Measurements from ENCODE around the gene FAM228B.
"Not testable (repeated sequence)": the region's sequence is repeated elsewhere in the genome, so short reads cannot be mapped to it uniquely, and the experiment has no call there.

Gene FAM228B

DNA sequence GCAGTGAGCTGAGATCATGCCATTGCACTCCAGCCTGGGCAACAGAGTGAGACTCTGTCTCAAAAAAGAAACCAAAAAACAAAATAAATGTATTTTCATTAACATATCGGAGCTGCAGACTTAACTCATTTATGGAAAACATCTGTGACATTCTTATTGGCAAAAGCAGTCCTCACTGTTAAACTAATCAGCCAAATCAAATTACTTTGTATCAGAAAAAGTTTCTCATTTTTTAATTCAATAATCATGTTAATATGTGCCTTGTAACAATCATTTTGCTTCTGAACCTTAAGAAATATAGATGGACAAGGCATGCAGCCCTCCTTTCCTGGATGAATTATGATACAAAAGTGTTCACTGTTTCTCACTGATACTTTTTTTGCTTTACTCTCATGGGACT is 20.6 kb upstream of the FAM228B start:
- DNase-seq (ENCODE audit: low read depth, low spot score), result no peak

DNA sequence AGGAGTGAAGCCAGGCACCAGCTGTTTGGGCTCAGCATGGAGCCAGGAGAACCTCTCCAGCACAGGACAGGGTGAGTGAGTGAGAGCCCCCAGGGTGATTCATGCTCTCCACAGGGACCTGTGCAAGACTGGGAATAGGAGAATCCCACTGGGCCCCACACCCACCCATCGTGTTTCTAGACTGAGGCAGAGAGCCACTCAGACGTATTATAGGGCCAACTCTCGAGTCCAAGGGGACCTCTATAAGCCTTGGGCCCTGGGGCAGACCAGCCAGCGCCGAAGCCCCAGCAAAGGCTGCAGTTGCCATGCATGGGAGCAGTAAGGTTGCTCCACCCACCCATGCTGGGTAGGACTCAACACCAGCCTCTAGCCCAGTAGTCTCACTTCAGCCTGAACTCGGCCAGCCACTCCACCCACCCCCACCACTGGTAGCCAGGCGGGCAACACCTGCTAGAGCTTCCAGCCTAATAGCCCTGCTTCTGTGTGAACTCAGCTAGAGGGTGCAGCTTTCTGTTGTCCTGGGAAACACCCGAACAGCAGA is 19.1 kb upstream of the FAM228B start:
- DNase-seq (ENCODE audit: low read depth, low spot score), result no peak

- no peak for DNase-seq (ENCODE audit: low read depth, low spot score)
Observed at GRCh38 chr2:24104906-24105305, 18.4 kb upstream of the FAM228B start.

GRCh38 chr2:24105816-24106215 is 17.5 kb upstream of the FAM228B start:
- no peak for DNase-seq (ENCODE audit: low read depth, low spot score)

DNA sequence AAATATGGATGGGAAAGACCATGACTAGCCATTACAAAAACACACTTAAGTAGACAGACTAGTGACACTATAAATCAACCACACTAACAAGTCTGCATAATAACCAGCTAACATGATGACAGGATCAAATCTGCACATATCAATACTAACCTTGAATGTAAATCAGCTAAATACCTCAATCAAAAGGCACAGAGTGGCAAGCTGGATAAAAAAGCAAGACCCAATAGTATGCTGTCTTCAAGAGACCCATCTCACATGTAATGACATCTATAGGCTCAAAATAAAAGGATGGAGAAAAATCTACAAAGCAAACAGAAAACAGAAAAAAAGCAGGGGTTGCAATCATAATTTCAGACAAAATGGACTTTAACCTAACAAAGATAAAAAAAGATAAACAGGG is 16.5 kb upstream of the FAM228B start:
- no peak for DNase-seq (ENCODE audit: low read depth, low spot score)

DNA sequence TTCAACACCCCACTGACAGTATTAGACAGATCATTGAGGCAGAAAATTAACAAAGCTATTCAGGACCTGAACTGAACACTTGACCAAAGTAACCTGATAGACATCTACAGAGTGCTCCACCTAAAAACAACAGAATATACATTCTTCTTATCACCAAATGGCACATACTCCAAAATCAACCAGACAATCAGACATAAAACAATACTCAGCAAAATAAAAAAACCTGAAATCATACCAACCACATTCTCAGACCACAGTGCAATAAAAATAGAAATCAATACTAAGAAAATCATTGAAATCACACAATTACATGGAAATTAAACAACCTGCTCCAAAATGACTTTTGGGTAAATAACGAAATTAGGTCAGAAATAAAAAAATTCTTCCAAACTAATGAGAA is 15.9 kb upstream of the FAM228B start:
- no peak for DNase-seq (ENCODE audit: low read depth, low spot score)

DNA sequence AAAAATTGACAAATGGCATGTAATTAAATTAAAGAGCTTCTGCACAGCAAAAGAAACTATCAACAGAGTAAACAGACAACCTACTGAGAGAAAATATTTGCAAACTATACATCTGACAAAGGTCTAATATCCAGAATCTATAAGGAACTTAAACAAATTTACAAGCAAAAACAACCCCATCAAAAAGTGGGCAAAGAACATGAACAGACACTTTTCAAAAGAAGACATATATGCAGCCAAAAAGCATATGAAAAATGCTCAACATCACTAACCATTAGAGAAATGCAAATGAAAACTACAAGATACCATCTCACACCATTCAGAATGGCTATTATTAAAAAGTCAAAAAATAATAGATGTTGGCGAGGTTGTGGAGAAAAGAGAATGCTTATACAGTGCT is 13.8 kb upstream of the FAM228B start:
- not testable (repeated sequence) for DNase-seq (ENCODE audit: low read depth, low spot score)

DNA sequence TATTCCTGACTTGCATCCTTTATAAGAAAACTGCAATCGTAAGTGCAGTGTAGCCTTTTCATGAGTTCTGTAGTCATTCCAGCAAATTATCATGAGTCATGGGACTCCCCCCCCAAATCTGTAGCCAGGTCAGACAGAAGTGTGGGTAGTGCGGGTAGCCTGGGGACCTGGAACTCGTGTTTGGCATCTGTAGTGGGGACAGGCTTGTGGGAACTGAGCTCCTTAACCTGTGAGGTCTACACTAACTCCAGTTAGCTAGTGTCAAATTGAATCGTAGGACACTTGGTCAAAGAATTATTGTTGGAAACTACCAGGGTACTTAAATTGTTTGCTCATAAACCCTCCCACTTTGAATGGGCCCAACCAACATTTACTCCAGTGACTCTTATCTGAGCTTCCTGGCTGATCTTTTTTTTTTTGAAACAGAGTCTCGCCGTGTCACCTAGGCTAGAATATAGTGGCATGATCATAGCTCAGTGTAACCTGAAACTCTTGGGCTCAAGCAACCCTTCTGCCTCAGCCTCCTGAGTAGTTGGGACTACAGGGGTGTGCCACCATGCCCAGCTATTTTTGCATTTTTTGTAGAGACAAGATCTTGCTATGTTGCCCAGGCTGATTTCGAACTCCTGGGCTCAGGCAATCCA is 12.5 kb upstream of the FAM228B start:
- no peak for DNase-seq (ENCODE audit: low read depth, low spot score)

DNA sequence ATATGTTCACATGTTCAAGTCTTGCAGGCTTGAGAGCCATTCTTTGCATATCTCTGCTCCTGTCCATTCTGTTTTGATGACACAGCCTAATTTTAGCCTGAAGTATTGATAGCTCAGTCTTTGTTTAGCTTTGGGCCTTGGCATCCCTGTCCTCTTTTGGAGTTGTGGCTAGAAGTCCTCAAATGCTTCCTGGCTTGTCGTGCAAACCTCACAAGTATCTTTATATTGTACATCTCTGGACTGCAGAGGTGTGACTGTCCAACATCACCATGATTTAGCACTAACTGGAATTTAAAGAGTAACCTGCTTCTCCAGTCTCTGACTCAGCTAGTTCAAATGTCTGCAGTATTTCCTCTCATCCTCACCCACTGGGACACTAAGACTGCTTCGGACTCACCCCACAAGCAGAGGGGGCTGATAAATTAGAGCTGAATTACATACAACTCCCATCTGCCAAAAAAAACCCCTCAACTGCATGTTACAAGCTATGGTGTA is 11.8 kb upstream of the FAM228B start:
- no peak for DNase-seq (ENCODE audit: low read depth, low spot score)

DNA sequence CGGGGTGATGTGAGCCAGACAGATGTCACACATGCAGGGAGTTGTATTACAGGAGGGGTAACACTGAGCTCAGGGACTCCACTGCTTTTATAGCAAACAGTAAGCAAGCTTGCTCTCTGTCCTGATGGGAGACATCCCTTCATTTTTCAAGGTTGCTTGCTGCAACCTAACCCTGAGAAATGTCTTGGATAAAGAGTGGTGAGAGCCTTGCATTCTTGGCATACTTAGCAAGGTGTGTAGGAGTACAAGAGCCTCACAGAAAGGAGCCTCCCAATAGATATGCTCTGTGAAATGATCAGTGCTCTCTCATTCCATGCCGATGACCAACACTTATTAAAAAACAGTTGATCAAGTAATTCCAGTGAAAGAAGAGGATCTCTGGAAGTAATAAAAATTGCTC is 8.2 kb upstream of the FAM228B start:
- no peak for DNase-seq (ENCODE audit: low read depth, low spot score)

- no peak for DNase-seq (ENCODE audit: low read depth, low spot score)
Observed at GRCh38 chr2:24117902-24118301, 5.4 kb upstream of the FAM228B start.

DNA sequence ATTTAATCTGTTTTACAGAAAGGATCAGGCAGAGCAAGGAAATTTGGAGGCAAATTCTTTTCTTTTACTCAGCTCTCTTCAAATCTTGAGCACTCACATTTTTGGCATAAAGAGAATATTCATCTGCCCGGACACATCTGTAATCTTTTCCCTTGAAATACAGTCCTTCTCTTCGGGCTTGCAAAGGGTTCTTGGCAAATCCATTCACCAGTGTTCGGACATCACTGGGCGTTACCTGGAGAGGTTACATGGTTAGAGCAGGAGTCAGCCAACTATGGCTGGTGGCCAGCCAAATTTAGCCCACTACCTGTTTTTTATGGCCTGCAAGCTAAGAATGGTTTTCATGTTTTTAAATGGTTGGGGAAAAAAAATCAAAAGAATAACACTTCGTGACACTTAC is 2.2 kb upstream of the FAM228B start:
- no peak for DNase-seq (ENCODE audit: low read depth, low spot score)

DNA sequence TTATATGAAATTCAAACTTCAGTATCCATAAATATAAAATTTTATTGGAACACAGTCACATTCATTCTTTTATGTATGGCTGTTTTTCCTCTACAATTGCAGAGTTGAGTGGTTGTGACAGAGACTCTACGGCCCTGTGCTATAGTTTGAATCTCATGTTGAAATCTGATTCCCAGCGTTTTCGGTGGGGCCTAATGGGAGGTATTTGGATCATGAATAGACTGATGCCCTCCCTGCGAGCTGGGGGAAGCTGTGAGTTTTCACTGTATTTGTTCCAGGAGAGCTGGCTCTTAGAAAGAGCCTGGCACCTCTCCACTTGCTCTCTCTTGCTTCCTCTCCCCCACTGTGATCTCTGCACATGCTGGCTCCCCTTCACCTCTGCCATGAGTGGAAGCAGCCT is 1.8 kb upstream of the FAM228B start:
- DNase-seq (ENCODE audit: low read depth, low spot score), result no peak

- DNase-seq (ENCODE audit: low read depth, low spot score), result no peak
Observed at GRCh38 chr2:24122366-24123194, 689 bp upstream of the FAM228B start.

DNA sequence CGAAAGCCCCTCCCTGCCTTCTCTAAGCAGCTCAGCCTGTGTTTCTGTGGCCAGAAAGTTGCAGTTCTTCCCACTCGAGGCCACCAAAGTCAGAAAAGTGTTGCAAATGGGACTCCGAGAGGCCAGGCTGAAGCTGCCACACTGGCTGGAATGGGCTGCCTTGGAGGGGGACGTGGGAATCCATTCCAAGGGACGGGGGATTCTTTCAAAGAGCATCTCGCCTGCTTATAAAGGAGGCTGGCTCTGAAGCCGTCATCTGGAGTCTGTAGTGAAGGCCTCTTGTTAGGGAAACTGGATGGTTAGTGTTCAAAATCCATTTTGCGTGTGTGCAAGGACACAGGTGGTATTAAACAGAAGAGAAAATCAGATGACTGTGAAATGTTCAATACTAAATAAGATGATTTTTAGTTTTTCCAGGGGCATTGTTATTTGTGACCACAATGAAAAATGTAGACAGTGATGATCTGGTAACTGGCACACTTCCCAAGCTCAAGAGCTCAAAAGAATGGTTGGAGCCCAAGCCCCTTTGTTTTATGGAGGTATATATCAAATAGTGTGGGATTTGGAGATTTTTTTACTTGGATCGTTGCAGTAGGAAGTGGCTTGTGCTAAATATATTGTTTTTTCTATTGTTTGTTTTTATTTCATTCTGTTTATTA is 782 bp downstream of the FAM228B start:
- no peak for DNase-seq (ENCODE audit: low read depth, low spot score)

- DNase-seq (ENCODE audit: low read depth, low spot score), result no peak
Observed at GRCh38 chr2:24125956-24126355, 2.7 kb downstream of the FAM228B start.

- DNase-seq (ENCODE audit: low read depth, low spot score), result no peak
Observed at GRCh38 chr2:24132543-24132942, 9.3 kb downstream of the FAM228B start.

GRCh38 chr2:24140305-24140704 is 17.0 kb downstream of the FAM228B start:
- DNase-seq (ENCODE audit: low read depth, low spot score), result not testable (repeated sequence)

- DNase-seq (ENCODE audit: low read depth, low spot score), result no peak
Observed at GRCh38 chr2:24147364-24147763, 24.1 kb downstream of the FAM228B start.

DNA sequence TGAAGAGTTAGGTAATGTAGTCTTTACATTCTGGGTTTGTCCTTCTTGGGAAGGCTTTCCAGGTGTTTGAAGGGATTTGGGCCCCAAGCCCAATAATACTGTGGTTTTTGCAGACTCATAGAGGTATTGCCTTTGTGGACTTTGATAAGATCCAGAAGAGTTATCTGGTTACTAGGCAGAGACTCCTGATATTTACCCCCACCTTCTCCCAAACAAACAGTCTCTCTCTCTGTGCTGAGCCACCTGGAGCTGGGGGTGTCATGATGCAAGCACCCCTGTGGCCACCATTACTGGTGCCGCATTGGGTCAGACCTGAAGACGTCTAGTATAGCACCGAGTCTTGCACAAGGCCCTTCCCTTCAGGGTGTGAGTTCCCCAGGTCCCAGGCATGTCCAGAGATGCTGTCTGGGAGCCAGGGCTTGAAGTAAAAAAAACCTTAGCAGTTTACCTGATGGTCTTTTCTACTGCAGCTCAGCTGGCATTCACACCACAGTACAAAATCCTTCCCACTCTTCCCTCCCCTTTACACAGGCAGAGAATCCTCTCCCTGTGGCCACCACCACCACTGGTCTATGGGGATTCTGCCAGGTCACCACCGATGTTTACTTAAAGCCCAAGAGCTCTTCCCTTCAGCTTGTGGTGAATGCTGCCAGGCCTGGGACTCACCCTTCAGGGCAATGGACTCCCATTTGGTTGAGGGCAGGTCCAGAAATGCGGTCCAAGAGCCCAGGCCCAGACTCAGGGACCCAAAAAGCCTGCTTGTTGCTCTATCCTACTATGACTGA is 29.3 kb downstream of the FAM228B start:
- DNase-seq (ENCODE audit: low read depth, low spot score), result no peak

- no peak for DNase-seq (ENCODE audit: low read depth, low spot score)
Observed at GRCh38 chr2:24153478-24153877, 30.2 kb downstream of the FAM228B start.

DNA sequence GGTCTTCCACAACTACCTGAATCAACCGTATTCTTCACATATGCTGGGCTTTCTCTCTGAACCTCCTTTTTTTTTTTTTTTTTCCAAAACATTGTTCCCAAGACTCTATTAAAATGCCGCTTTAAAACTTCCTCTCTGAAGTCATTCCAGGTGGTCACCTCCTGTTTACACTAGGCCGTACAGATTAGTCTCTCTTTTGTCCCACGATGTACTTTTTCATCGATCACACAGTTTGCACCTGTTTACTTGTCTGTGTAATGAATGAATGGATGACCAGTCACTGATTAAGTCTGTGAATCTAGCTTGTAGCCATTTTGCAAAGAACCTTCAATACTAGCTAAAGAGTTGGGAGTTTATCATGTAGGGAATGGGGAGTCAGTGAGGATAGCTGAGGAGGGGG is 34.9 kb downstream of the FAM228B start:
- no peak for DNase-seq (ENCODE audit: low read depth, low spot score)
